Fibroblast of lung (primary cell): ENCODE measurements around the gene TSEN54.

ENCODE experiments used
- CTCF ChIP-seq, 2 donors: IDR thresholded peaks in 1 of 2; conservative IDR thresholded peaks in 1 of 2; 1 replicate in 1 of 2; 2 replicates in 1 of 2; pipeline ENCODE4 v1.5.1; 2011 to 2012; ENCODE audit warnings: low read length in 2 of 2, control low read depth in 1 of 2, inconsistent platforms in 1 of 2, low read depth in 1 of 2, mild to moderate bottlenecking in 1 of 2
- EZH2 ChIP-seq: IDR thresholded peaks from 2 replicates; pipeline ENCODE4 v1.5.1; 2012; ENCODE audit warnings: low read length, control low read depth, mild to moderate bottlenecking; ENCODE audit errors: missing control alignments

GRCh38 chr17:75566834-75567233, 50.5 kb downstream of the TSEN54 start:
- TF ChIP-seq CTCF (conservative IDR thresholded peaks at IDR 0.05 in 1 of 2, IDR thresholded peaks at IDR 0.05 in 1 of 2; ENCODE audit: low read depth in 1 of 2, low read length in 2 of 2) (no peak), EZH2 (no peak)
